ENCODE measurements around the gene KICS2. TPM values are rescaled to one million over a fixed set of nuclear protein-coding genes. Genes with fewer than 3 reads are reported as not detected.
"Not testable (repeated sequence)": the region's sequence is repeated elsewhere in the genome, so short reads cannot be mapped to it uniquely, and the experiment has no call there.

KICS2 gene
- total RNA-seq, 1 donor from 2014 or later: 6.5 TPM

DNA sequence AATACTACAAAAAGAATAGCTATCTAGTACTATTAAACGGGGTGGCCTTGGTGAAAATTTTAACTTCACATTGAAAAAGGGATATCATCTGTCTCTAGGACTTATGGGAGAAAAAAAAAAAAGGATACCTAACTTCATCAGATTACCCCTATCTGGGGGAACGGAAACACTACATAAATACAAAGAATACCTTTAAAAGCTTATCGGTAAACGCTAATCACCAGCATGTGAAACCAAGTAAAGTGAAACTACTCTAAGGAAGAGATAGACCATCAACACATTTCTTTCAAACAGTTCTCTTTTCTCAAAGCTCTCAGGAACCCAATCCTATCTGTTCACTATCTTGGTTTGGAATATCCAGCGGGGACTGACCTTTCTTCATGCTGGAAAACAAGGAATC is 3.5 kb downstream of the KICS2 start:
- FAIRE-seq (no peak), DNase-seq (ENCODE audit: low spot score in 2 of 2) (no peak)

DNA sequence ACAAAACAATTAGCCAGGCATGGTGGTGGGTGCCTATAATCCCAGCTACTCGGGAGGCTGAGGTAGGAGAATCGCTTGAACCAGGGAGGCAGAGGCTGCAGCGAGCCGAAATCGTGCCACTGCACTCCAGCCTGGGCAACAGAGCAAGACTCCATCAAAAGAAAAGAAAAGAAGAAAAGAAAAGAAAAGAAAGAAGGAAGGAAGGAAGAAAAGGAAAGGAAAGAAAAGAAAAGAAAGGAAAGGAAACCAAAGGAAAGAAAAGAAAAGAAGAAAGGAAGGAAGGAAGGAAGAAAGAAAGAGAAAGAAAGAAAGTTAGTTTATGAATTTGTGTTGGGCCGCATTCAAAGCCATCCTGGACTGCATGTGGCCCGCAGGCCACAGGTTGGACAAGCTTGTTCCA is 4.5 kb downstream of the KICS2 start:
- DNase-seq (ENCODE audit: low spot score in 2 of 2); FAIRE-seq: not testable (repeated sequence)

DNA sequence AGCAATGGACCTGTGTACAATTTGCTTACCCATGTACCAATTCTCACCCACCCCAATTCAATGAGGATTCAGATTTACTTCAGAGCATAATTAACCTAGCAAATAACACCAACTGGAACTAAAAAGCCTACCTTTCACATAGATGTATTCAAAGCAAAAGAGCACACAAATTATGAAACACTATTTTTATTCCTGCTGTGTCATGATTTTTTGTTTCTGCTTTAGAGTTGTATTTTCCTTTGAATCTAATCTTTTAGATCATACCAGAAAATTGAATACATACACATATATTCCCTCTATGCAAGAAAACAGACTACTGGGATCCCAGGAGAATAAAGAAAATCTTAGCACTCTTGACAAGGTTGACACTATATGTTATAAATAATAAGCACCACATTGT is 5.9 kb downstream of the KICS2 start:
- DNase-seq (ENCODE audit: low spot score in 2 of 2) (no peak), FAIRE-seq (no peak)

DNA sequence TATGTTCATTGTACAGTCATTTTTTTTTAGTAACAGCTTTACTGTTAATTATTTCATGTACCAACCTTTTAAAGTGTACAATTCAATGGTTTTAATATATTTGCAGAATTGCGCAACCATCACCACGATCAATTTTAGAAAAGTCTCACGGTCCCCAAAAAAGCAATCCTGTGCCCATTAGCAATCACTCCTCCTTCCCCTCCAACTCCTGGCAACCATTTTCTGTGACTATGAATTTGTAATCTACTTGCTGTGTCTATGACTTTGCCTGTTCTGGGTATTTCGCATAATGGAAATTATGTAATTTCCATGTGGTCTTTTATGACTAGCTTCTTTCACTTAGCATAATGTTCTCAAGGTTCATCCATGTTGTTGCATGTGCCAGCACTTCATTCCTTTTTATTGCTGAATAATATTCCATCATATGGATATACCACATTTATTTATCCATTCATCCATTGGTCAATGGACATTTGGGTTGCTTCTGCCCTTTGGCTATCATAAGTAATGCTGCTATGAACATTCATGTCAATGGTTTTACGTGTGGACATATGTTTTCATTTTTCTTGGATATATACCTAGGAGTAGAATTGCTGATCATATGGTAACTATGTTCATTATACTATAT is 9.9 kb downstream of the KICS2 start:
- no peak for DNase-seq (ENCODE audit: low spot score in 2 of 2)
- FAIRE-seq: no peak

DNA sequence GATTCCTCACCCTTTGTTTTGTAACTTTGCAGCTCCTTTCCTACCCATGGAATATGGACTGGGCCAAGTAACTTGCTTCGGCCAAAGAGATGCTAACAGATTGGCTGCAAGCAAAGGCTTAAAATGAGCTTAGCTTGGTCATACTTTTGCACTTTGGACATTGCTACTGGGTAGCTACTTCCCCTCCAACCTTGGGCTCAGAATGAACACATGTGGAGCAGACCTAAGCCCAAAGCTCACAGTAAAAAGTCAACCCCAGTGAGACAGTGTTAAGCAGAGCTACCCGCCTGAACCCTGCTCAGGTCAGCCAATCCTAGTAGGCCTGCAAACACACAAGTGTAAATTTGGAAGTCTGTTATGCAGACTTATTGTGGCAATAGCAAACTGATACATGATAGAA is 14.6 kb downstream of the KICS2 start:
- FAIRE-seq (no peak), DNase-seq (ENCODE audit: low spot score in 2 of 2) (no peak)

DNA sequence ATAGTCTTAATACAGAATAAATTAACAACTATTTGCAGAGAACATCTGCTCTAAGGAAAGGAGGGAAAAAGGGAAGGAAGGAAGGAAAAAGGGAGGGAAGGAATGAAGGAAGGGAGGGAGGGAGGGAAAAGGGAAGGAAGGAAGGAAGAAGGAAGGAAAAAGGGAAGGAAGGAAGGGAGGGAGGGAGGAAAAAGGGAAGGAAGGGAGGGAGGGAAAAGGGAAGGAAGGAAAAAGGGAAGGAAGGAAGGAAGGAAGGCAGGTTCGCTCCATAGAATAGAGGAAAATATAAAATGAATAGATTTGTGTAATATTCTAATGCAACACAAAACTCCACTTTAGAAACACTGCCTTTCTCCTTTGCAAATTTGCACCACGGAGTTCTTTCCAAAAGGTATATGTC is 16.6 kb downstream of the KICS2 start:
- no peak for FAIRE-seq
- DNase-seq (ENCODE audit: low spot score in 2 of 2): no peak

DNA sequence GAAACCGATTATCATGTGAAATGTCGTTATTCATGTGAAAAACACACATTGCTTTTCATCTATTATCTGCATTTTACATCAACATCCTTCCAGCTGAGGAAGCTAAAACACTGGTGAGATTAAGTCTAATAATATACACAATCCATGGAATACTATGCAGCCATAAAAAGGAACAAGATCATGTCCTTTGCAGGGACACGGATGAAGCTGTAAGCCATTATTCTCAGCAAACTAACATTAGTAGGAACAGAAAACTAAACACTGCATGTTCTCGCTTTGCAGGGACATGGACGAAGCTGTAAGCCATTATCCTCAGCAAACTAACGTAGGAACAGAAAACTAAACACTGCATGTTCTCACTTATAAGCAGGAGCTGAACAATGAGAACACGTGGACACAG is 18.3 kb downstream of the KICS2 start:
- DNase-seq (ENCODE audit: low spot score in 2 of 2) (no peak), FAIRE-seq (no peak)

DNA sequence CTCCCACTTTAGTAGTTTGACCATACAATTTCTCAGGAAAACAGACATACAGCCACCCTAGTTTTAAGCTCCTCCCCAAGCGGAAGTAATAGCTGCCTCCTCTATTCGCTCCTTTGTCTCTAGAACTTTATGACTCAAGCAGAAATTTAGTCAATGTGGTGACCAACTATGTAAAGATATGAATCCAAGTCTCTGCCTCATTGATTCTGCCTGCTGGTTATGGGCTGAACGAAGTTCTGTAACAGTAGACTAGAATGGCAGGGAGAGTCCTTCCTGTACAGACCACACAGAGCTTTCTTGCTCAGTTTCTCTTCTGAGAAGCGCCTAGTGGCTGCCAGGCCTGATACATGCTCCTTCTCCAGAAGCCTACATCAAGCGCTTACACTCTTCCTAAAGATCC is 19.1 kb downstream of the KICS2 start:
- FAIRE-seq (no peak), DNase-seq (ENCODE audit: low spot score in 2 of 2) (no peak)

DNA sequence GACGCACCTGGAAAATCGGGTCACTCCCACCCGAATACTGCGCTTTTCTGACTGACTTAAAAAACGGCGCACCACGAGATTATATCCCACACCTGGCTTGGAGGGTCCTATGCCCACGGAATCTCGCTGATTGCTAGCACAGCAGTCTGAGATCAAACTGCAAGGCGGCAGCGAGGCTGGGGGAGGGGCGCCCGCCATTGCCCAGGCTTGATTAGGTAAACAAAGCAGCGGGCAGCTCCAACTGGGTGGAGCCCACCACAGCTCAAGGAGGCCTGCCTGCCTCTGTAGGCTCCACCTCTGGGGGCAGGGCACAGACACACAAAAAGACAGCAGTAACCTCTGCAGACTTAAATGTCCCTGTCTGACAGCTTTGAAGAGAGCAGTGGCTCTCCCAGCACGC is 26.3 kb downstream of the KICS2 start:
- FAIRE-seq; DNase-seq (ENCODE audit: low spot score in 2 of 2): not testable (repeated sequence)

DNA sequence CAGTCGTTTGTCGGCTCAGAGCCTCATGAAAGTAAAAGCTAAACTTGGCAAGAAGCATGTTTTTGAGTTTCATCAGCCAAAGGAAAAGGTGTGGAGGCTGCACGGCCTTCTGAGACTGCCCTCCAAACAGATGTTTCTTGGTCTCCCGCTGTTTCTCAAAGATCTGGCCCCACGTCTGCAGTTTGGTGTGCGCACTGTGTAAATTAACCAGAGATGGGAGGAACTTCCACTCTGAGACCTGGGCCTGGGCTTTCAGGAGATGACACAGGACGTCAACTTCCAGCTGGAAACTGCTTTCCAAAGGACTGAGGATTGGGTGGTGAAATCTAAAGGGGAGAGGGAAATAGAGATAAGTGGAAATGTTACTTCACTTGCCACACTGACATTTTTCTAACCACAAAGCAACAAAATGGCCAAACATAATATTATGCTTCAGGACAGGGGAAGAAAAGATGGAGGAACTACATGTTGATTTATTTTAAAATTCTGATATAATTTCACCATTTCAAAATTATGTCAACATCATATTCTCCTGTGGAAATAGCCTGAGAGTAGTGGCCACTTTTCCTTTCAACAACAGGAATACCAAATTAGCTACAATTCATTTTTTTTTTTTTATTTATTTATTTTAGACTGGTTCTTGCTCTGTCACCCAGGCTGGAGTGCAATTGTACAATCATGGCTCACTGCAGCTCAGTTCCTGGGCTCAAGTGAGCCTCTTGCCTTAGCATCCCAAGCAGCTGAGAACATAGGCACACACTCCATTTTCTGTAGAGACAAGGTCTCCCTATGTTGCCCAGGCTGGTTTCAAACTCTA is 27.6 kb downstream of the KICS2 start:
- no peak for FAIRE-seq
- no peak for DNase-seq (ENCODE audit: low spot score in 2 of 2)

DNA sequence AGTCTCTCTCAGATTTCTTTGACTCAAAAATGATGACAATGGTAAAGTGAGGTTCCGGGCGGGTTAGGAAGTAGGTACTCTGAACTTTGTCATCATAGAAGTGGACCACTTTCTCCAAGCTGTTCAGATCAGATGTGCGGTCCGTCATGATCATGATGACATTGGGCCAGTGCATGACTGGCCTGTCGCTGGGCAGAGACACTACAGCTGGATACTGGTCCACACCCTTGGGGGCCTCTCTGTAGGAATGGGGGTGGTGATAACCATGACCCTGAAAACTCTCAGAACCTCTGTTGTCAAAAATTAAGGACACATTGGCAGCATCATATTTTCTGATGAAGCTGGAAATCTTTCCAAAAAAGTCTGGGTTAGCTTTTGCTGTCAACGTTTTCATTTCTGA is 28.2 kb downstream of the KICS2 start:
- FAIRE-seq (no peak), DNase-seq (ENCODE audit: low spot score in 2 of 2) (no peak)

DNA sequence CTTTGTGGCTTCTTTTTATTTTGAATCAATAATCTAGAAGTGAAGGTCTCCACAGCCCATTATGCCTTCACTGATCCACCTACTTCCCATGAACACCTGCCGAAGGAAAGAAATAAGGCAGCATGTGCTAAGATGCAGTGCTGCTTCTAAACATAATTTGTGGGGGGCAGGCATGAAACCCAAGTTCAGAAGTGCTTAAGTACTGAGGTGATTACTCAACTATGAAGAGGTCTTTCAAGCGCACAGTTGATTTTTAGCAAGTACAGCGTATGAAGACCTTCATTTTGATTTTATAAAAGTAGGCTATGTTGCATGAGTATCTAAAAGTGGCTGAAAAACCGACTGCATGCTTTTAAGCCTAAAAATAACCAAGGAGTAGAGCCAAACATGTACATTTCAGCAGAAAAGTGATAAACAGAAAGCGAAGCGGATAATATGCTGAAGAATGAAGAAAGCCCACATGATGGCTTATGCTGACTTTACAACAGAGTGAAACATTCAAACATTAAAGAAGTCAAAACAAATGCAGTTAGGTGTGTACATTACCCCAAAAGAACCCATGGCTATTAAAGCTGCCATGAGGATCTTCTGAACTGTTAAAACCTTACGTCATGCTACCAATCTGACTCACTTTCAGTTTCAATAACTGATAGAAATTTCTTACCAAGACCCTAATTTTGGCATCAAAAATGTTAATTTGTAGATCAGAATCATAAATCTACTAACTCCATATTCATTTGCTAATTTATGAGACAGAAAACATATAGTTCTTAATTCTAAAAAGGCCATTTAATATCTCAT is 29.3 kb downstream of the KICS2 start:
- DNase-seq (ENCODE audit: low spot score in 2 of 2) (no peak), FAIRE-seq (no peak)

DNA sequence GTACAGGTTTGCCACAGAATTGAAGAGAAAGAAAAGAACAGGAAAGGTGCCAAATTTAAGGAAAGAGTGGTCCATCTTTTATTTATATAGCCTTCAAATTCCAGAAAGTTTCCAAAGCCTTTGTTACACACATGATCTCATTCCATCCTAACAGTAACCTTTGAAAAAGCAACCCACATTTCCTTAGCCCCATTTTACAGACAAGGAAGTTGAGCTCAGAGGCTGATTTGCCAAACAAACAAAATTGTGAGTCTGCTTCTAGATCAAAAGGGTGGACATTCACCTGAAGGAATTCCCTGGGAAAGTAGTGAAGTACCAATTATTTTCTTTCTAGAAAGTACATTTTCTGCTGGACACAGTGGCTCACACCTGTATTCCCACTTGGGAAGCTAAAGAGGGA is 32.0 kb downstream of the KICS2 start:
- FAIRE-seq (no peak), DNase-seq (ENCODE audit: low spot score in 2 of 2) (no peak)

DNA sequence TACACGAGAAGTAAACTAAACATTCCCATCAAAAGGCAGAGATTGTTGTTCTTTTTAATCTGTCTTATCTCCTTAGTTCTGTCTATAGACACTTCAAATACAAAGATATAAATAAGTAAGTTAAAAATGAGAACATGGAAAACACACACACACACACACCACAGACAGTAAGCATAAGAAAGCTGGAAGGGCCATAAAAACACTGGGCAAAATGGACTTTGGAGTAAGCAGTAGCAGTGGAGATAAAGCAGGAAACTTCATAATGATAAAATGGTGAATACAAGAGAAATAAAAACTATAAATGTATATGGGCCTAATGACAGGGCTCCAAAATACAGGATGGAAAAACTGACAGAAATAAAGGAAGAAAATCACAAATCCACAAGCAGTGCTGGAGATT is 32.6 kb downstream of the KICS2 start:
- FAIRE-seq (no peak), DNase-seq (ENCODE audit: low spot score in 2 of 2) (no peak)

DNA sequence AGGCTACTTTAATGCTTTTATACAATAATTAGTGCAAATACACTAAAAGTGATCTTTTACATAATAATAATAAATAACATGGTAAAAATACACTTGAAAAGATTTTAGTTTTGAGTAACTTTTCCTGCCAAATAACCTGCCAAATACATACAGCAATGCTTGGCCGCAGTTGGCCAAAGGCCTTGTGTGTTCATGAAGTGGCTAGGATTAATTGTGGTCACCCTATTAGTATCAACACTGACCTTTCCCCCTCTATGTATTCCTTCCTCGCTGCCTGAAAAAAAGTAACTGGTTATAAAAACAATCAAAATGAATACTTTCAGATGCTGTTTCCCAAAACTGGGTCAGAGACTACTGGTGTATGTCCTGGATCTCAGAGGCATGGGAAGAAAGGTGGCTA is 34.3 kb downstream of the KICS2 start:
- FAIRE-seq (no peak), DNase-seq (ENCODE audit: low spot score in 2 of 2) (no peak)

DNA sequence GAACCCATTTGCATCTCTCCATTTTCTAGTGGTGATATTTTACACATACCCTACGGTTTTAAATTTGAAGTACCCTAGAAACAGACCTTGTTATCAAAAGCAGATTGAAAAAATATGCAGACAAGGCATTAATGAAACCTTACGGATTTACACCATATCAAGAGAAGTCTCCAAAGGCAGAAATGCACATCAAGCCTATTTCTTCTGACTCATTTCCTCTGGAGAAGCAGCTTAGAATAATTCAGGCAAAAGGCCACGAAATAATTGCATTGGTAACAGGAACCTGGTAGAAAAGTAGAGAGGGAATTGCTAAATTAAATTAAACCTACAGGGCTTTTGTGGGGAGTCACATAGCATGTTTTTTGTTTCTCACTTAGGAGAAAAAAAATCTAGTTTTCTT is 34.7 kb downstream of the KICS2 start:
- no peak for DNase-seq (ENCODE audit: low spot score in 2 of 2)
- no peak for FAIRE-seq

DNA sequence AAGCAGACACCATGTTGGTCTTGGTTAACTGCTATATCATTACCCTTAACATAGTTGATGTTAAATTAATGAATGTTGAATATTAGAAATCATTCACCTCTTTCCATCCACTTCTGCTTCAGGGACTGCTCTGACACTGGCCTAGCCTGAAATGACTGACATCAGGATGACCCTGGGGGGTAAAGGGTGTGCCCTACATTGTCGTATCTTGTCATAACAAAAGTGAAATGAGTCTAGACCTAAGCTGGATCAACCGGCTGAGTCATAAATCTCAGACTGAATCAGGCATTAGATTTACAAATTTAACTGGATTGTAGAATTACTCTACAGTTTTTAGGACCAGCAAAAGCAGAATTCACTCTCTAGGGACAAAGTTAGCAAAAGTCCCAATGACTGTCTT is 35.3 kb downstream of the KICS2 start:
- no peak for DNase-seq (ENCODE audit: low spot score in 2 of 2)
- FAIRE-seq: no peak

DNA sequence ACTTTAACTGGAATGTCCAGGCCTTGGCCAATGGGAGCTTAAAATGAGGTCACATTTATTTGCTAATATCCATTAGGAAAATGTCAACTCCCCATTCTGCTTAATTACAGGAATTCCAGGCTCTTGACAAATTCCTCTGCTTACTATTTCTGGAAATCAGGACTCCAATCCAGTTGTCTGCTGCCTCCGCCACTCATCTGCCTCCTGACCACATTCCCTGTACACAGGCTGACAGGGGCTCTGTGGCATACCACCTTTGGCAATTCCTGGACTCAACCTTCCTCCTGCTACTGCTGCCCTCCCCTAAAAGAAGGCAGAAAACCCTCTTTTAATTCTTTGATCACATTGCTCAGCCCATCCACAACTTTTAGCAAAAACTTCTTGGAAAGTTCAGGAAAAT is 37.9 kb downstream of the KICS2 start:
- no peak for FAIRE-seq
- no peak for DNase-seq (ENCODE audit: low spot score in 2 of 2)

DNA sequence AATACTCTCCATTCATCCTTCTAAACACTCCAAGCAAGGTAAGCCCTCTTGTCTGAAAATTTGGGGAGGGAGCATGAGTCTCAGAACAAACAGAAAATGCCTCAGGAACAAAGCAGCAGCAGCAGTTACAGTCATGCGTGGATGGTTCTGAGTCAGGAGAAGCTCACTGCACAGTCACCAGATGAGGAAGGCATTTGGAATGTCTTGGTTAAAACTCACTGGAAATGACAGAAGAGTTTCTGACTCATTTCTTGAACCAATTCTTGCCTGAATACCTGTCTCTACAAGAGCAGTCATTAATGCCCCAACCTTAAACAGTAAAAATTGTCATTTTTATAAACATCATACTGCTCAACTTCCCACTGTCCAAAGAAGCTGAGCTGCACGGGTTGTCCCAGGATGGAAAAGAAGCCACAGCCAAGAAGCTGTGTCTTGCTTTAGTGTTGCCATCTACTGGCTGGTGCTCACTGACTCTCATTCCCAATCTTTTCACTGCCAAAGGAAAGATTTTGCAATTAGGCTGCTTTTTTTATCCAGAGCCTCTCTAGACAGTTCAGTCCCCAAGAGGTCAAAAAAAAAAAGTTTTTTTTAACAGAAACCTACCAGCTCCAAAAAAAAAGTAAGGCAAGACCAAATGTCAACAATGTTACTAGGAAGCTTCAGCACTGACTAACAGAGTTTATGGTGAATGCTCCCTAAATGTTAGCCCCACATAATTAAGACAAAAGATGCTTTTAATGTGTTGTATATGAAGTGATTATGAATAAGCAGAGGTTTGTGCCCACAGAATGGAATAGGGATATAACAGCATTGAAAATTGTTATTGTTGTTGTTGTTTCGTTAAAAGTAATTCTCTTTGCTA is 40.4 kb downstream of the KICS2 start:
- peak; percentile 23 for FAIRE-seq
- peak; percentile 42 to 52 for DNase-seq (ENCODE audit: low spot score in 2 of 2)

DNA sequence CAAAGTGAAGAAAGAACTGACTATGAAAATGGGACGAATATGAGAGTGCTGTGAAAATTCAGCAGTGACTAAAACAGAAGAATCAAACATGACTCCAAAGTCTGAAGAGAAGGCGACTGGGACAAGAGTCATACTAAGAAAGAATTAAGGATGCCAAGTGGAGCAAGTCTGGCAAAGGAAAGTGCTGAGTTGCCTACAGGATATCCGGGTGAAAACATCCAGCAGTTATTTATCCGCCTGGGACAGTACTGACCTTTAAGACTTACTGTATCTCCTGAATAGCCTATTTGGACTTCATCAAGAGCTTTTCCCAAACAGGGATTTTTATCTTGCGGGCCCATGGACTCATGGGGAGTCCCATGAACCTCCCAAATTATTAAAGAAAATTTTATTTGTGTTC is 41.1 kb downstream of the KICS2 start:
- FAIRE-seq: no peak
- no peak for DNase-seq (ENCODE audit: low spot score in 2 of 2)

DNA sequence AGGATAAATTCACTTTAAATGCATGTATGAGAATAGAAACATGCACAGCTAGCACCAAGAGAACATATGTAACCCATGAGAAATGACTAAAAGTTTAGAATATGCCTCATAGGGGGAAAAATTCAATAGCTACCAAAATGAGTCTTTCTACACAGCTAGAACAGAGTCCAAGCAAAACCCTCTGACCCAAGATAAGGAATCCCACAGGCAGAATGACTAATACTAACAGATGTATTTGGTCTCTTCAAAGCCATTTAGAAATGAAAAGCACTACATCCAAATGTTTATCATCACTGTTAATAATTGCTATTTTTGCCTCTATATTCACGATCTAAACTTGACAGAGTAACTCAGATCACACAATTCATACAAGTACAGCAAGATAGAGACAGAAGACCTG is 44.0 kb downstream of the KICS2 start:
- DNase-seq (ENCODE audit: low spot score in 2 of 2) (no peak), FAIRE-seq (no peak)
